Endodermal cell (in vitro differentiated cells): ENCODE measurements around the gene NAGA. TPM values are rescaled to one million over a fixed set of nuclear protein-coding genes. Genes with fewer than 3 reads are reported as not detected.

Experiments
- DNase-seq: peaks from one replicate; pipeline ENCODE4 v3.0.0-alpha.2; 2017
- H3K27ac ChIP-seq: 2 replicates; pipeline ENCODE4 v1.5.1; 2013; ENCODE audit warnings: mild to moderate bottlenecking, low read depth, low read length, moderate library complexity
- H3K27me3 ChIP-seq: 2 replicates; pipeline ENCODE4 v1.6.1; 2013; ENCODE audit warnings: mild to moderate bottlenecking, low read length, moderate library complexity; ENCODE audit not compliant: insufficient read depth, control insufficient read depth, poor library complexity, severe bottlenecking
- H3K36me3 ChIP-seq: 2 replicates; pipeline ENCODE4 v1.7.0; 2013; ENCODE audit warnings: mild to moderate bottlenecking, low read length, moderate library complexity; ENCODE audit not compliant: control insufficient read depth, insufficient read depth
- H3K4me1 ChIP-seq: one replicate; pipeline ENCODE4 v1.7.0; 2013; ENCODE audit warnings: low read length; ENCODE audit not compliant: control insufficient read depth, insufficient read depth
- H3K4me3 ChIP-seq: 2 replicates; pipeline ENCODE4 v1.5.1; 2013; ENCODE audit warnings: mild to moderate bottlenecking, low read length, moderate library complexity
- H3K9ac ChIP-seq: 2 replicates; pipeline ENCODE4 v1.6.1; 2013; ENCODE audit warnings: mild to moderate bottlenecking, low read length, moderate library complexity; ENCODE audit not compliant: poor library complexity, severe bottlenecking; ENCODE audit errors: extremely low read depth
- H3K9me3 ChIP-seq: 2 replicates; pipeline ENCODE4 v1.6.1; 2013; ENCODE audit warnings: mild to moderate bottlenecking, low read length, moderate library complexity; ENCODE audit not compliant: control insufficient read depth
- H3K27ac Mint-ChIP-seq: 2 replicates; pipeline ENCODE4 v1.8.0; 2020; ENCODE audit warnings: mixed read lengths
- H3K27me3 Mint-ChIP-seq: 2 replicates; pipeline ENCODE4 v1.8.0; 2021; ENCODE audit warnings: mild to moderate bottlenecking, mixed read lengths; ENCODE audit not compliant: insufficient read depth
- H3K36me3 Mint-ChIP-seq: 2 replicates; pipeline ENCODE4 v1.8.0; 2020; ENCODE audit warnings: low read depth, mixed read lengths
- H3K4me1 Mint-ChIP-seq: 2 replicates; pipeline ENCODE4 v1.8.0; 2020; ENCODE audit warnings: mixed read lengths
- H3K4me3 Mint-ChIP-seq: 2 replicates; pipeline ENCODE4 v1.8.0; 2020; ENCODE audit warnings: mild to moderate bottlenecking, moderate library complexity, mixed read lengths
- H3K9me3 Mint-ChIP-seq: 2 replicates; pipeline ENCODE4 v1.8.0; 2020; ENCODE audit warnings: mild to moderate bottlenecking, mixed read lengths
- CTCF ChIP-seq: fragments of 200-600 bp; sonication (generic); conservative IDR thresholded peaks from 2 replicates; pipeline ENCODE4 v1.5.0; 2021; ENCODE audit warnings: antibody characterized with exemption, mild to moderate bottlenecking
- WGBS, 2 experiments: methylation state at CpG; one replicate each; pipeline versions ENCODE4 v1.1.5 to v1.1.7; 2013; ENCODE audit warnings: missing lambda C conversion rate in 2 of 2, mixed read lengths in 1 of 2; ENCODE audit not compliant: insufficient coverage in 1 of 2, insufficient read length in 1 of 2; 5-methylcytosine and 5-hydroxymethylcytosine counted together
- total RNA-seq, 2 donors: library from RNA; stranded (reverse); fragmentation: NEBNext Ultra II Directional in 1 of 2; extraction: Animal tissue kit (Norgen Biotek cat#: 25700) in 1 of 2; gene quantifications; 2 replicates in 1 of 2; 3 replicates in 1 of 2; pipeline ENCODE4 v1.2.1, GENCODE V29; 2021

Gene NAGA
- total RNA-seq, 2 donors from 2014 or later, result 19.2 to 25.4 TPM

- H3K27ac Mint-ChIP-seq, result no peak overlapping the region
- H3K4me3 Mint-ChIP-seq, result no peak overlapping the region
- no peaks in the 10 kb centered on the region for H3K36me3 Mint-ChIP-seq
- no peak for DNase-seq
- H3K27ac ChIP-seq, result no peak overlapping the region
- H3K9me3 ChIP-seq, result no peaks in the 10 kb centered on the region
- H3K9me3 Mint-ChIP-seq, result peaks cover 7% of the 10 kb centered on the region
- 74 to 80% methylated on average over 7 to 10 of the region's 10 CpGs for WGBS, 2 experiments
- TF ChIP-seq CTCF, result no peak
- H3K27me3 Mint-ChIP-seq, result peaks cover 29% of the 10 kb centered on the region
- no peak overlapping the region for H3K4me3 ChIP-seq
- H3K9ac ChIP-seq, result no peak overlapping the region
- H3K4me1 ChIP-seq, result no peaks in the 10 kb centered on the region
- H3K27me3 ChIP-seq, result peaks cover 4% of the 10 kb centered on the region
- H3K36me3 ChIP-seq, result no peaks in the 10 kb centered on the region
- no peaks in the 10 kb centered on the region for H3K4me1 Mint-ChIP-seq
Observed at GRCh38 chr22:42016111-42016510, 54.5 kb downstream of the NAGA start.

GRCh38 chr22:42013385-42013784, 57.2 kb downstream of the NAGA start:
- no peaks in the 10 kb centered on the region for H3K36me3 Mint-ChIP-seq
- no peaks in the 10 kb centered on the region for H3K36me3 ChIP-seq
- WGBS, 2 experiments, result 80 to 90% methylated on average over 3 to 4 of the region's 4 CpGs

GRCh38 chr22:42010778-42011177, 59.8 kb downstream of the NAGA start:
- H3K27me3 ChIP-seq, result no peaks in the 10 kb centered on the region
- no peak for TF ChIP-seq CTCF
- no peaks in the 10 kb centered on the region for H3K36me3 ChIP-seq
- peaks cover 29% of the 10 kb centered on the region for H3K9me3 Mint-ChIP-seq
- H3K27ac ChIP-seq, result no peak overlapping the region
- H3K4me1 ChIP-seq, result no peaks in the 10 kb centered on the region
- H3K27ac Mint-ChIP-seq, result no peak overlapping the region
- no peak overlapping the region for H3K9ac ChIP-seq
- no peak for DNase-seq
- H3K36me3 Mint-ChIP-seq, result no peaks in the 10 kb centered on the region
- H3K27me3 Mint-ChIP-seq, result peaks cover 17% of the 10 kb centered on the region
- H3K4me3 ChIP-seq, result no peak overlapping the region
- no peaks in the 10 kb centered on the region for H3K4me1 Mint-ChIP-seq
- 88 to 100% methylated on average over 4 to 7 of the region's 7 CpGs for WGBS, 2 experiments
- H3K9me3 ChIP-seq, result no peaks in the 10 kb centered on the region
- H3K4me3 Mint-ChIP-seq, result no peak overlapping the region

More at GRCh38 chr22:42013385-42013784, 57.2 kb downstream of the NAGA start:
- Histone ChIP-seq H3K27me3 (no peaks in the 10 kb centered on the region), H3K4me1 (no peaks in the 10 kb centered on the region), H3K9me3 (no peaks in the 10 kb centered on the region), H3K9ac (no peak overlapping the region), H3K27ac (no peak overlapping the region), H3K4me3 (no peak overlapping the region)
- no peaks in the 10 kb centered on the region for H3K4me1 Mint-ChIP-seq
- H3K9me3 Mint-ChIP-seq, result peaks cover 26% of the 10 kb centered on the region
- H3K27ac Mint-ChIP-seq, result no peak overlapping the region
- no peak for TF ChIP-seq CTCF
- peaks cover 23% of the 10 kb centered on the region for H3K27me3 Mint-ChIP-seq
- H3K4me3 Mint-ChIP-seq, result no peak overlapping the region
- DNase-seq, result no peak

Other genes with a start within 250 kb of the NAGA start
- gene SREBF2, start 237.7 kb downstream of the NAGA start, total RNA-seq, result 100 to 1,000 TPM; 125 to 135 TPM
- under 1 TPM in 1 of 2 donors, not detected in 1; 0.58 TPM for gene SHISA8, start 155.7 kb downstream of the NAGA start, total RNA-seq
- gene TNFRSF13C, start 144.0 kb downstream of the NAGA start, total RNA-seq, result 1 to 10 TPM; 1.7 to 3.3 TPM
- 10 to 100 TPM; 28.5 to 43.1 TPM for gene CENPM, start 123.7 kb downstream of the NAGA start, total RNA-seq
- 10 to 100 TPM; 10.9 to 13.9 TPM for gene SEPTIN3, start 101.4 kb downstream of the NAGA start, total RNA-seq
- gene WBP2NL, start 72.0 kb downstream of the NAGA start, total RNA-seq, result not detected
- gene PHETA2, start 3.4 kb upstream of the NAGA start, total RNA-seq, result 1 to 10 TPM; 8.1 to 9.0 TPM
- 10 to 100 TPM; 29.5 to 41.3 TPM for gene SMDT1, start 8.9 kb upstream of the NAGA start, total RNA-seq
- gene NDUFA6, start 20.0 kb upstream of the NAGA start, total RNA-seq, result 100 to 1,000 TPM in 1 of 2 donors, 10 to 100 TPM in 1; 83.4 to 103 TPM
- 10 to 100 TPM in 1 of 2 donors, 1 to 10 TPM in 1; 5.6 to 10.9 TPM for gene CYP2D6, start 60.0 kb upstream of the NAGA start, total RNA-seq
- gene TCF20, start 199.8 kb upstream of the NAGA start, total RNA-seq, result 100 to 1,000 TPM; 113 to 134 TPM